Loucy (cell line): ENCODE results near the gene STRBP.

Experiments used
- H2AFZ ChIP-seq: fragments of 200-600 bp; sonication (generic); 2 replicates; pipeline ENCODE4 v1.6.0; 2016; ENCODE audit warnings: antibody characterized with exemption, mild to moderate bottlenecking, low read length, moderate library complexity
- H3F3A ChIP-seq: fragments of 200-600 bp; 2 replicates; pipeline ENCODE4 v1.6.0; 2016; ENCODE audit warnings: antibody characterized with exemption, low read depth, mild to moderate bottlenecking
- H3K27me3 ChIP-seq: fragments of 200-600 bp; sonication (generic); 2 replicates; pipeline ENCODE4 v1.6.1; 2014; ENCODE audit warnings: low read length, mild to moderate bottlenecking; ENCODE audit not compliant: insufficient read depth, poor library complexity, severe bottlenecking
- H3K36me3 ChIP-seq: fragments of 200-600 bp; sonication (generic); 2 replicates; pipeline ENCODE4 v1.6.1; 2016; ENCODE audit warnings: low read length; ENCODE audit not compliant: insufficient read depth
- H3K4me1 ChIP-seq: fragments of 200-600 bp; sonication (generic); 2 replicates; pipeline ENCODE4 v1.5.1; 2014; ENCODE audit warnings: low read length, mild to moderate bottlenecking; ENCODE audit not compliant: insufficient read depth, poor library complexity, severe bottlenecking
- H3K4me2 ChIP-seq: fragments of 200-600 bp; sonication (generic); 2 replicates; pipeline ENCODE4 v1.6.0; 2014; ENCODE audit warnings: antibody characterized with exemption, low read length, low read depth, mild to moderate bottlenecking; ENCODE audit not compliant: poor library complexity, severe bottlenecking
- H3K4me3 ChIP-seq: fragments of 200-600 bp; sonication (generic); 2 replicates; pipeline ENCODE4 v1.5.1; 2014; ENCODE audit warnings: low read length, mild to moderate bottlenecking, mixed read lengths; ENCODE audit not compliant: poor library complexity, severe bottlenecking
- H3K79me2 ChIP-seq: fragments of 200-600 bp; sonication (generic); 2 replicates; pipeline ENCODE4 v1.6.1; 2014; ENCODE audit warnings: low read length; ENCODE audit not compliant: insufficient read depth
- H3K9ac ChIP-seq: fragments of 200-600 bp; sonication (generic); 2 replicates; pipeline ENCODE4 v1.6.0; 2014; ENCODE audit warnings: mild to moderate bottlenecking, low read depth, low read length, moderate library complexity; ENCODE audit not compliant: poor library complexity, severe bottlenecking
- H3K9me2 ChIP-seq: fragments of 200-600 bp; sonication (generic); replicated peaks from 2 replicates; pipeline ENCODE4 v1.6.1; 2016; ENCODE audit warnings: low read depth, low read length, mixed read lengths
- H3K9me3 ChIP-seq: fragments of 200-600 bp; sonication (generic); 2 replicates; pipeline ENCODE4 v1.6.1; 2014; ENCODE audit warnings: mild to moderate bottlenecking, antibody characterized with exemption, low read length, low read depth; ENCODE audit not compliant: insufficient read depth
- H4K20me1 ChIP-seq: fragments of 200-600 bp; sonication (generic); 2 replicates; pipeline ENCODE4 v1.6.0; 2014; ENCODE audit warnings: antibody characterized with exemption, low read length, mild to moderate bottlenecking; ENCODE audit not compliant: insufficient read depth, poor library complexity, severe bottlenecking
- CTCF ChIP-seq: fragments of 200-600 bp; sonication (generic); conservative IDR thresholded peaks from 2 replicates; pipeline ENCODE4 v1.5.1; 2014; ENCODE audit warnings: mild to moderate bottlenecking, antibody characterized with exemption, low read length
- EZH2phosphoT487 ChIP-seq: fragments of 200-600 bp; IDR thresholded peaks from 2 replicates; pipeline ENCODE4 v1.6.1; 2018; ENCODE audit warnings: antibody characterized with exemption, mild to moderate bottlenecking, moderate library complexity, borderline replicate concordance

The STRBP gene

GRCh38 chr9:123128591-123128990 lies 139.8 kb downstream of the STRBP start:
- Histone ChIP-seq H2AFZ (no peak overlapping the region), H3K79me2 (no peaks in the 10 kb centered on the region), H3K4me1 (no peaks in the 10 kb centered on the region), H3K9ac (no peak overlapping the region), H3K9me2 (no peaks in the 10 kb centered on the region), H3F3A (no peaks in the 10 kb centered on the region), H3K4me2 (no peak overlapping the region), H3K4me3 (no peak overlapping the region), H3K27me3 (no peaks in the 10 kb centered on the region), H3K36me3 (peaks cover 82% of the 10 kb centered on the region), H3K9me3 (no peaks in the 10 kb centered on the region), H4K20me1 (no peaks in the 10 kb centered on the region)
- TF ChIP-seq EZH2phosphoT487 (no peak), CTCF (no peak)

- no peaks in the 10 kb centered on the region for H3K4me1 ChIP-seq
- no peak overlapping the region for H3K4me2 ChIP-seq
- H3K9me3 ChIP-seq, result no peaks in the 10 kb centered on the region
- H3K9ac ChIP-seq, result no peak overlapping the region
- H2AFZ ChIP-seq, result no peak overlapping the region
- H3F3A ChIP-seq, result no peaks in the 10 kb centered on the region
- peaks cover 76% of the 10 kb centered on the region for H3K36me3 ChIP-seq
- H3K27me3 ChIP-seq, result no peaks in the 10 kb centered on the region
- H4K20me1 ChIP-seq, result no peaks in the 10 kb centered on the region
- no peak overlapping the region for H3K4me3 ChIP-seq
- no peaks in the 10 kb centered on the region for H3K79me2 ChIP-seq
- TF ChIP-seq CTCF, result no peak
- TF ChIP-seq EZH2phosphoT487, result no peak
- H3K9me2 ChIP-seq, result no peaks in the 10 kb centered on the region
These were observed 140.8 kb downstream of the STRBP start for GRCh38 chr9:123127512-123128075.

- no peaks in the 10 kb centered on the region for H3F3A ChIP-seq
- TF ChIP-seq CTCF (no peak), EZH2phosphoT487 (no peak)
- no peaks in the 10 kb centered on the region for H3K9me3 ChIP-seq
- no peaks in the 10 kb centered on the region for H3K9me2 ChIP-seq
- H3K4me1 ChIP-seq, result no peaks in the 10 kb centered on the region
- no peaks in the 10 kb centered on the region for H4K20me1 ChIP-seq
- no peak overlapping the region for H3K4me3 ChIP-seq
- H2AFZ ChIP-seq, result no peak overlapping the region
- H3K27me3 ChIP-seq, result no peaks in the 10 kb centered on the region
- H3K79me2 ChIP-seq, result no peaks in the 10 kb centered on the region
- no peak overlapping the region for H3K4me2 ChIP-seq
- no peak overlapping the region for H3K9ac ChIP-seq
- H3K36me3 ChIP-seq, result peaks cover 33% of the 10 kb centered on the region; the same call in 1 of the 2 replicates
These were observed 146.9 kb downstream of the STRBP start for GRCh38 chr9:123121457-123121856.
